Endothelial cell of umbilical vein (primary cell): ENCODE measurements around the gene NECTIN2.
"Not testable (repeated sequence)": the region's sequence is repeated elsewhere in the genome, so short reads cannot be mapped to it uniquely, and the experiment has no call there.

Experiments
- EZH2 ChIP-seq: IDR thresholded peaks from 2 replicates; pipeline ENCODE4 v1.6.1; 2012; ENCODE audit warnings: borderline replicate concordance, low read depth, mild to moderate bottlenecking, moderate library complexity, low read length, inconsistent platforms; ENCODE audit not compliant: severe bottlenecking
- GATA2 ChIP-seq: IDR thresholded peaks from 2 replicates; pipeline ENCODE4 v1.7.0; 2011; ENCODE audit warnings: low read depth, mild to moderate bottlenecking, moderate library complexity, mixed read lengths, low read length; ENCODE audit not compliant: insufficient read length, insufficient read depth
- JUN ChIP-seq: IDR thresholded peaks from 2 replicates; pipeline ENCODE4 v1.6.1; 2011; ENCODE audit warnings: borderline replicate concordance, low read depth; ENCODE audit not compliant: insufficient read length, insufficient read depth
- MAX ChIP-seq: IDR thresholded peaks from 2 replicates; pipeline ENCODE4 v1.6.1; 2011; ENCODE audit not compliant: insufficient read depth, insufficient read length
- MYC ChIP-seq: IDR thresholded peaks from one replicate; pipeline ENCODE4 v1.6.1; 2011; ENCODE audit warnings: mild to moderate bottlenecking, low read depth, low read length
- POLR2A ChIP-seq: IDR thresholded peaks from 2 replicates; pipeline ENCODE4 v1.6.1; 2012; ENCODE audit warnings: low read depth, mild to moderate bottlenecking, control low read depth, low read length
- TF ChIP-seq, protein P1 (sequence below), 2 donors: IDR thresholded peaks; 1 replicate in 1 of 2; 2 replicates in 1 of 2; pipeline ENCODE4 v1.5.1; 2011; ENCODE audit warnings: low read length in 2 of 2, mild to moderate bottlenecking in 2 of 2, moderate library complexity in 2 of 2, control low read depth in 1 of 2, inconsistent platforms in 1 of 2, low read depth in 1 of 2; ENCODE audit not compliant: insufficient read depth in 1 of 2; ENCODE audit errors: extremely low read depth in 1 of 2

DNA sequence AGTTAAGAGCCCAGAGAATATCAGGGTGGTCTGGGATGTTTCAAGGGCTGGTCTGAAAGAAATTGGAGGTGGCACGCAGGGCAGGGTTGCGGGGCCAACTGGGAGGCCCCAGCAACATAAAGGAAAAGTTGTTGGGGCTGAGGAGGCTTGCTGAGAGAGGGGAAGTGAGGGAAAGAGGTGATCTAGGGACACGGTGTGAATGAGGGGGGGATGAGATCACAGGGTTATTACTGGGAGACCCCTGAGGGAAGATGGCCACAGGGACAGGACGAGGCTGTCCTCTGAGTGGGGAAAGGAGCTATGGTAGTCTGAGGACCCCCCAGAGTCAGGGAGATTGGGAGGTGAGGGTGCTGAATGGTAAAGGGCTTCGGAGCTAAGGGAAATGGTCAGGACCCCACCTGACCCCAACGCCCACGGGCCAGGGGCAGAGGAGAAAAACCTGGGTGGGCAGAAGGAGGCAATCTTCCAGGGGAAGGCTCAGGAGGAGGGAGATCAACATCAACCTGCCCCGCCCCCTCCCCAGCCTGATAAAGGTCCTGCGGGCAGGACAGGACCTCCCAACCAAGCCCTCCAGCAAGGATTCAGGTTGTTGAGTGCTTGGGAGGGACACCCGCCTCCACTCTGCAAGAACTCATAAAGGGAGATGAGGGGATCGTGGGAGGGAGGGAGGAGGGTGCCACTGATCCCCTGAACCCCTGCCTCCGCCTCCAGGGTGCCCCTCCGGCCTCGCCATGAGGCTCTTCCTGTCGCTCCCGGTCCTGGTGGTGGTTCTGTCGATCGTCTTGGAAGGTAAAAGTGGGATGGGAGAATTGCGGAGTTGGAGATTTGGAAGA lies 80.4 kb downstream of the NECTIN2 start:
- TF ChIP-seq, protein P1, sequence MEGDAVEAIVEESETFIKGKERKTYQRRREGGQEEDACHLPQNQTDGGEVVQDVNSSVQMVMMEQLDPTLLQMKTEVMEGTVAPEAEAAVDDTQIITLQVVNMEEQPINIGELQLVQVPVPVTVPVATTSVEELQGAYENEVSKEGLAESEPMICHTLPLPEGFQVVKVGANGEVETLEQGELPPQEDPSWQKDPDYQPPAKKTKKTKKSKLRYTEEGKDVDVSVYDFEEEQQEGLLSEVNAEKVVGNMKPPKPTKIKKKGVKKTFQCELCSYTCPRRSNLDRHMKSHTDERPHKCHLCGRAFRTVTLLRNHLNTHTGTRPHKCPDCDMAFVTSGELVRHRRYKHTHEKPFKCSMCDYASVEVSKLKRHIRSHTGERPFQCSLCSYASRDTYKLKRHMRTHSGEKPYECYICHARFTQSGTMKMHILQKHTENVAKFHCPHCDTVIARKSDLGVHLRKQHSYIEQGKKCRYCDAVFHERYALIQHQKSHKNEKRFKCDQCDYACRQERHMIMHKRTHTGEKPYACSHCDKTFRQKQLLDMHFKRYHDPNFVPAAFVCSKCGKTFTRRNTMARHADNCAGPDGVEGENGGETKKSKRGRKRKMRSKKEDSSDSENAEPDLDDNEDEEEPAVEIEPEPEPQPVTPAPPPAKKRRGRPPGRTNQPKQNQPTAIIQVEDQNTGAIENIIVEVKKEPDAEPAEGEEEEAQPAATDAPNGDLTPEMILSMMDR (IDR thresholded peaks at IDR 0.05; ENCODE audit: extremely low read depth in 1 of 2, insufficient read depth in 1 of 2, low read depth in 1 of 2, low read length in 2 of 2) = not testable (repeated sequence)
- TF ChIP-seq MYC, GATA2, POLR2A, MAX, EZH2, JUN: not testable (repeated sequence)
